ENCODE results near the gene SOCS2.
"Not testable (repeated sequence)": the region's sequence is repeated elsewhere in the genome, so short reads cannot be mapped to it uniquely, and the experiment has no call there.

SOCS2 gene, protein sequence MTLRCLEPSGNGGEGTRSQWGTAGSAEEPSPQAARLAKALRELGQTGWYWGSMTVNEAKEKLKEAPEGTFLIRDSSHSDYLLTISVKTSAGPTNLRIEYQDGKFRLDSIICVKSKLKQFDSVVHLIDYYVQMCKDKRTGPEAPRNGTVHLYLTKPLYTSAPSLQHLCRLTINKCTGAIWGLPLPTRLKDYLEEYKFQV

DNA sequence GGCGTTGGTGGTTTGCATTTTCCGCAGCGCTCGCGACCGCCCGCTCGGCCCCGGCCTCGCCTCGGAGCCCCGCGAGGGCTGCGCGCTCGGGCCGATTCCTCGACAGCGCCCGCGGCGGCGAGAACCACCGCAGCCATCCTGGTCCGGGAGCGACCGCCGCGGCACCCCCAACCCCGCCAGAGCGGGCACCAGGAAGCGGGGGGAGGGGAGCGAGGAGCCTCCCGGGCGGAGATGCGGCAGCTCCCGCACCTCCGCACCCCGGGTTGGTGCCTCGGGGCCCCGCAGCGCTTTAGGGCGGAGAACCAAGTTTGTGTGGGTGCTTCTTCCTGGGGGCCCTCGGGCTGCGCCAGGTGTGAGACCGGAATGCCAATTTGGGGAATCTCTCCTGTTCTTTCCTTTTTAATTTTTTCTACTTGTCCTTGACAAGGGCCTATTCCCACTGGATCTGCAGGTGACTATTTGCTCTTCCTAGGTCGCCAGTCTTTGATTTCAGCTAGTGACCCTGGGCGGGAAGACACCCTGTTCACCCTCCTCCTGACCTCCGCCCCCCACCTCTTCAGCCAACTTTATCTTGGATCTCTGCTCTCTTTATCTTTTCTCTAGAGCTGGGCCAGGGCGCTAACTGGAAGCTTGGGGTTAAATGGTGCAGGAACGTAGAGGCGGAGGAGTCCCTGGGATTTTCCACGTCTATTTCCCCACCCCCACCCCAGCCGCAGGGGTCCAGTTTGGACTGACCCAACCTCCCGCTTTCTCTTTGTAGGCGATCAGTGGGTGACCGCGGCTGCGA, at the start of gene SOCS2:
Gene SOCS2 (plus strand): TSS at position 751 of the 787 bp plus-strand sequence. CDS start 223 bp downstream, outside the sequence.
- DNase-seq = no peak

DNA sequence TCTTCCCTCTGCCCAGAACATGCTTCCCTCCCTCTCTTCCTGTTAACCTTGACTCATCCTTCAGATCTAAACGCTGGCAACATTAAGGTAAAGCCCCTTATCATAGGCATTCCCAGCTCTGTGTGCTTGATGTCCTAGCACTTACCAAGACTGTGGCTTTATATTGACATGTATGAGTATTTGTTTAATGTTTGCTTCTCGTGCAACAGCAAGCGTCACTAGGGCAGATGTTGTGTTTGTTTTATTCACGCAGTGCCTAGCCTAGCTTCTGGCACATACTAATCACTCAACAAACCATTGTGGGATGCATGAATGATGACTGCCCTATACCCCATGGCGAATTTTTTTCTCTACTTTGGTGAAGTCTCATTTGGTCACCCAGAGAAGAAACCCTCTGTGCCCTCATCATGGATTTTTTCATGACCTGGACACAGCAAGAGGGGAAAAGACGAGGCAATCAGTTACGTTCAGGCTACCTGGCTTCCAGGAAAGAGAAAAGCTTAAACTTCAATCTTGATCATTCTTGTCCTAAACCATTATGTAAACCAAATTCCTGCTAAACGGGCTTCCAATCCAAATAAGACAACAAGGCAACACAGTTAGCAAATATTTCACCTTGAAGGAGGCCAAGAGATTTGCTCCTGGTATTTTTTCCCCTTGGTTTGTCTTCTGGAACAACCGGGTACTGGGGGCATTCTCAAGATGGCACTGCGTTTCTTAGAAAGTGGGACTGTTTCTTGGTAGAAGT, 47.9 kb upstream of the SOCS2 start:
- no peak for DNase-seq

DNA sequence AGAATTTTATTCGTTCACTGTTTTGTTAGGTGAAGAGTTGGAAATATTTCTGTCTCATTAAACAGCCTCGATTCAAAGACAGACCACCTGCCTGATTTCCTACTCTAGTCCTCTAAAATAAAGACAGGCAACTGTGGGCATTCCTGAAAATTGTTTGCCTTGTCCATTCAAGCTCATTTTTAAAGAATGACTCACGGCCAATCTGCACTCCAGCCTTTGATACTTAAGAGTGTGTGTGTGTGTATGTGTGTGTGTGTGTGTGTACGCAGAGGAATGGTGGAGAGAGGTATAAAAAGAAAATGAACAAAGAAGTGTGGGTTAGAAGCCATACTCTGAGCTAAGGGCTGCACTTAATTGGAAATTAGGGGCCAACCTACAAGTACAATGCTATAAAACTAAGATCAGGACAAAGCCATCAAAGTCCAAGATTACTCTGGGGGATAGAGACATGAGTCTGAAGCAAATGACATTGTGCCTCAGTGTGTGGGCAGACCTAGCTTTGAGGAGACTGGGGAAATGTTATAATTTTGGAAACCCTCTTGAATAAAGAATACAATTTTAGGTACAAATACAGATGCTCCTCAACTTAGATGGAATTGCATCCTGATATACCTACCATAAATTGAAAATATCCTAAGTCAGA, 45.6 kb upstream of the SOCS2 start:
- DNase-seq = no peak

DNA sequence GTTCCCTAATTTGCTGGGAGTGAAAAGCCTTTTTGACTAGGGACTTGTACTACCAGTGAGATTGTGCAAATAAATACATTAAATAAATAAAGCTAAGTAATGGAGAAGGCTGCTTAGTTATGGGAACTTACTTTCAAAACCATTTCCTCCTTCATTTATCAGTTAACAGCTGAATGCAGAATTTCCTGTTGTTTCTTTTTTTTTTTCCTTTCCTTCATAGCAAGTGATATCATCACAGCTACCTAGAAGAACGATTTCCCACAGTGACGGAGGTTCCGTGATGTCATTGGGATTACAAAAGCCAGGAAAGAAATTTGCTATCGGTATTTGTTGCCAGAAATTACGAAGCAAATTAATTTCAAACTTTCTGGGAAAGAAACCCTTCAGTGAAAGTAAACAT, 42.1 kb upstream of the SOCS2 start:
- DNase-seq = peak in 1 of 2 donors; percentile 74

DNA sequence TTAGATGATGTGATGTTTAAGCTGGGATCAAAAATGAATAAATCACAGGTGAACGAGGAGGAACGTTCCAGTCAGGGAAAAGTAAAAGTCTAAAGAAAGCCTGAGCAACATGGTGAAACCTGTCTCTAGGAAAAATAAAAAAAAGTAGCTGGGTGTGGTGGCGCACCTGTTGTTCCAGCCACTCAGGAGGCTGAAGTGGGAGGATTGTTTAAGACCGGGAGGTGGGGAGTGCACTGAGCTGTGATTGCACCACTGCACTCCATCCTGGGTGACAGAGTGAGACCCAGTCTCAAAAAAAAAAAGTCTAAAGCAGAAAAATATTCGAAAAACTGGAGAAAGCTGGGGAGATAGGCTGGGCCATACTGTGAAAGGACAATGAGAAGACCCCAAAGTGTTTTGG, 39.2 kb upstream of the SOCS2 start:
- no peak for DNase-seq

DNA sequence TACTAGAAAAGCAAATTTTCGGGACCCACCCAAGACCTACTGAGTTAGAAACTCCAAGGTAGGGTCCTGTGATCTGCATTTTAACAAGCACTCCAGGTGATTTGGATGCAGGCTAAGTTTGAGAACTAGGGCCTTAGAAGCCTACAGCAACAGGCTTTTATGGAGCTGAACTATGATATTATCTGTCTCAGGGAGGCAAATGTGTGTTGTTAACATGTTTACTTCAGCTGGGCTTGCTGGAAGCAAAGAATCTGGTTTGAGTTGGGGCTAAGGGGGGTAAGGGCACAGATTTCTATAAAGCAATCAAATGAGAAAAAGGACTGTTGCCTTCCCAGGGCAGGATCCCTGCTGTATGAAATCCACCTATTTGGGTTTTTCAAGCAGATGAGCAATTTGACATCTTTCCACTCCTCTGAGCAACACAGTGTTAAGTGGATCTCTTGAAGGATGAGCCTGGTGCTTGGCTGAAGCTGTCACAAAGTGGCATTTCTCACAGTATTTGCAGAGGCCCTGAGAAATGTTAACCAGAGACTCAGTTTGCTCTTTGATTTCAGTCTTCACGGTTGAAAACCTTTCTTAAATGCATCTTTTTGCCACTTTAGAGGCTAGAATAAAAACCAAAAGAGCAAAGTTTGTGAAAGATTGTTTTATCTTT, 36.2 kb upstream of the SOCS2 start:
- no peak for DNase-seq

DNA sequence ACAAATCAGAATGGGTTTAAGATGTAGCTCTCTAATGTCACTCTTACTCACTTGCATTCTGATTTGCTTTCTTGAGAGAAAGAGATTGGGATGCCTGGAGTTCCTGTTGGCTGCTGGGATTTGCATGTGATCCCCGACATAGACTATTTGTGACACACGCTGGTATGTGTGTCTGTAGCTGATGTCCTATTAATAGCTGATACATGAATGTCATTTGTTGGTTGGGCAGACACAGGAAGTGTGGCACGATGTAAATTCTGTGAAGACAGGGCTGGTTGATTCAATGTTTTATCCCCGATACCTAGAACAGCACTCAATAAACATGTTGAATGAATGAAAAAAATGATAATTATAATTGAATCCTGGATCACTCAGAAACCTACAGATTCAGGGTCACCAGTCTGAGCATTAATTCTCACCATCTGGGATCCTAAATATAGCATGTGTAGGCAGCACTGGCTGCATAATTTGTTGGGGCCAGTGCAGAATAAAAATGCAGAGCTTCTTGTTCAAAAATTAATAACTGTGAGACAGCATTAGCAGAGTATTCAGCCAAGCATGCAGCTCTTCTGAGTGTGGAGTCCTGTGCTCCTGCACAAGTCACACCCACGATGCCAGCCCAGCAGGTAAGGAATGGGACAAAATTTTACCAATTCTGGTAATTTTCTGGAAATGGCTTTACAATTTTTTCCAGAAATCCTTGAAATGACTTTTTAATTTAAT, 35.5 kb upstream of the SOCS2 start:
- DNase-seq = peak in 1 of 2 donors; percentile 54

DNA sequence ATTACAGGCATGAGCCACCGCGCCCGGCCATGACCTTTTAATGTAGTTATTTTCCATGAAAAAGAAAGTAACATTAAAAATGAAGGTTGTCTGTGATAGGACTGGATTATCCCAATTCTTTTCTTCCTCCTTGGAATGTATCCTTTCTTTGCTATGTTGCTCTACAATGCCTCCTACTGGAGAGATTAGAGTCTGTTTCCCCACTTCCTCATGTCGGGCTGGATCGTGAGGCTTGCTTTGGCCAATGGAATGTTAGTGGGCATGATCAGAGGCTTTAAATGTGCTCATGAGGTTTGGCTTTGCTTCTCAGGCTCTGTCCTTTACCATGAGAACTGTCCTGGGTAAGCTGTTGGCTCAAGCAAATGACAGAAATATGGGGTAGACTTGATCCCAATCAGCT, 34.7 kb upstream of the SOCS2 start:
- no peak for DNase-seq

DNA sequence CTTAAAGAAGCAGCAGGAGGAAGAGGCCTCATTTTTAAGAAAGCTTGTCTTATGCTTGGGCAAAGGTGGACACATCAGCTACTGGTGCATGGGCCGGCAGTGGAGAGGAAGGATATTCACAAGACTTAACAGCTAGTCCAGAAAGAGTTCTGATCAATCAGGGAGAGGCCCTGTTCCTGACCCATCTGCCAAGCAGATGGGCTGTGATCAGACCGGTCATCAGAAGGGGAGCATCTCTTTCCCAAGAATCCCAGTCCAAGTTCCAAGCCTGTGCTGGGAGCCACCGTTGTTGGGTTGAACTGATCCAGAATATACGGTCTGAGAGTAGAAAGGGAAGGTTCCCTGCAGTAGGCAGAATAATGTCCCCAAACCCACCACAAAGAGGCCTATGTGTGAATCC, 32.7 kb upstream of the SOCS2 start:
- no peak for DNase-seq

DNA sequence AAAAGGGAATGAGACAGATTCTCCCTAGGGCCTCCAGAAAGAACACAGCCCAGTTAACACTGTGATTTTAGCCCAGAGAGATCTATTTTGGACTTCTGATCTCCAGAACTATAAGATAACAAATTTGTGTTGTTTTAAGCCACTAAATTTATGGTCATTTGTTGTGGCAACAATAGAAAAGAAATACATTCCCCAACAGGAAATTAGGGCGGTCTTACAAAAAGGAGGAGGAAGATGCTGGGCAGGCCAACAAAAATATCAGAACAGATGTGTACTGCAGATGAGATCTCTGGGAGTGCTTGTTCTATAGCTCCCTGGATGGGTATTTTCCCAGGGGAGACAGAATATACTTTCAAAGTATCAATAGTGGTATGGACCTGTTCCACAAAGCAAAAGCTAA, 32.0 kb upstream of the SOCS2 start:
- no peak for DNase-seq

DNA sequence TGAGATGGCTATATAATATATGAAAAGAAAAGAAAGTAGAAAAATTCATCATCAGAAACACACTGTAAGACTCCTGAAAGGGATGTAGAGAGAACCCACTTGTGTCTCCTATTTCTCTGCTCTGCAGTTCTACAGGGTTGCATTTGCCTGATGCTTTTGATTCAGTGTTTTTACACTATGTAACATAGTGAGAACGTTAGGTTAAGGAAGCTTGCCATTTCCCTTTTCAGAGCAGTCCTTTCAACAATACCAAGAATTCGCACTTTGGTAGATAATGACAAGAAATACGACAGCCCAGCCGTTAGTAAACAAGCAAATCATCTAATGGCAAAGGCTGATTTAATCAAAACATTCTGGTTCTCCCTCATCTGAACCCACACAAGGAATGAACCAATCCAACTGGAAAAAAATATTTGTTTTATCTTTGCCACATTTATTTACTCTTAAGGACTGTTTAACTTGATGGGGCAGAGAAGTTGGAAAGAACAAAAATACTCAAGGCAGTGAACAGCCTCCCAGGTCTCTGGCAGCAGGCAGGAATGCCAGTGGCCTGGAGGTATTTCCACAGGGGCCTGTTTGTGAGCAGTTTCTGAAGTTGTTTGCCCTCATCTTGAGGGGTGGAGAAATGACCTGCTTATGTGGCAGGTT, 30.8 kb upstream of the SOCS2 start:
- no peak for DNase-seq

DNA sequence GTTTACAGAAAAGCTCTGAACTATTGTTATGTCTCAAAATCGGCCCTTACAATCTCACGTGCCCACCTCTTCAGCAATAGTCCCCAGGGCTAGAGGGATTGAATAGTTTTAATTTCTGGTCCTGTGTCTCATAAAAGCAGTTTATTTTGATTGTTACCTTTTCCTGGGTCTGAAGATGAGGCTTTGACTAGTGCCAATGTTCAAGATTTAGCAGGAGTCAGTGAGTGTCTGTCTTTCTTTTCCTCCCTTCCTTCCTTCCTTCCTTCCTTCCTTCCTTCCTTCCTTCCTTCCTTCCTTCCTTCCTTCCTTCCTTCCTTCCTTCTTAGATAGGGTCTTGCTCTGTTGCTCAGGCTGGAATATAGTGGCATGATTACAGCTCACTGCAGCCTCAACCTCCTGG, 24.7 kb upstream of the SOCS2 start:
- no peak for DNase-seq

DNA sequence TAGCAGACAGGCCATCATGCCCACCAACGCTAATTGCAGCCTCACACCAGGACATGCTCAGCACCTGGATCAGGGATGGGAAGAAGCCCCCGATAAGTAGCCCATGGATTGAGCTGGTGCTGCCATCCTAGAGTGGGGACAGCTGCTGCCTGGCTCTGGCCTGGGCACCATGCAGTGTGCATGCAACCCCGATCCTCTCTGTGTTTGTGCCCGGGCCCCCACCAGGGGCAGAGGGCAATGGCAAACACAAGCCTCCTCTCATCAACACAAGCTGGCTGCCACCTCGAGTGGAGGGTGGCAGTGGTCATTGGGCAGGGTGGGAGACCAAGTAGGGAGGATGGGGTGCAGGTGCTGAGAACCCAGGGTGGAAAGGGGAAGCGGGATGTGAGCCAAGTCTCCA, 23.3 kb upstream of the SOCS2 start:
- no peak for DNase-seq

DNA sequence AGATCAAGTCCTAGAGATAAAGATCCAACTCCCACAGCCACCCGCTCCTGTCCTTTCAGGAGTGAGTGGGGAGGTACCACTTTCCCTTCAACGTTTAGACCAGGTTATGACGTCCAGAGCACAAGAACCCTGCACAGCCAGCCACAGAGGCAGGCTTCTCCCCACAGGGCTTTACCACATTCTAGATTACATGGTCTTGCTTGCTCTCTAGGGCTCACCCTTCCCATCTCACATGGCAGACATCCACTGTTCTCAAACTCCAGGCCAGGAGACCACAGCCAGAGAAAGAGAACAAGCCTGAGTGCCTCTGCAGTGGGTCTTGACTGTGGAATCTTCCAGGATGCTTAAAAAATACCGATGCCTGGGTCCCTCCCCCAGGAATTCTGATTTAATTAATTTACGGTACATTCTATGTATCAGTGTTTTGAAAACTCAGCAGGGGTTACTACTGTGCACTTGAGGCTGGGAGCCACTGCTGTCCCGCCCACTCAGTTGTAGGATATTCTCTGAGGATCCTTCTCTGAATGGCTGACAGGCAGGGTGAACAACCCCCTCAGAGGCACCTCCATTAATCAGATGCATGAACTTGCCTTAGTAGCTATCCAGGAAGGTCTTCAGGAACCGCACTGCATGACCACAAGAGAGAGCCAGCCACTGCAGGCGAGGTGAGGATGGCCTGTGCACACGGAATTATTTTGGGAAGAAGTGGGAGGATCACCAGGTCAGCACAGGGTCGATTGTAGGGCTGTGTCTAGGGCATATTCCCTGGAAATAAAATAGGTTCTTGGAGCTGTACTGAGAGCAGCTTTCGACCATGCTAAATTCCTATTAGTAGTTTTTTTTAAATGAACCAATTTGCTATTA, 21.5 kb upstream of the SOCS2 start:
- no peak for DNase-seq

DNA sequence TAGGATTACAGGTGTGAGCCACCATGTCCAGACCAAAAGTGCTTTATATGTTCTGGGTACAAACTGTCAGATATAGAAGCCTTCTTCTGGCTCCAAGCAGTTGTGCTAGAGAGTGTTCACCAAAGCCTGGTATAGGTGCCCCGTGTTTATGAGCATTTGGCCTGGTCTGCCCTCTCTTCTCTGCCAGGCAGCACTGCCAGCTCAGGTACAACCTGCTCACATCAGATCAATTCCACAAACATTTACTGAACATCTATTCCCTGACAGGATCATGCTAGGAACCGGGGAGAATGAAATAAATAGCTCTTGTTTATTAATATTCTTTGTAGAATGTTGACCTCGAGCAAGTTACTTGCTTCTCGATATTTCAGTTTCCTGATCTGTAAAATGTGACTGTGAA, 20.0 kb upstream of the SOCS2 start:
- DNase-seq = no peak

DNA sequence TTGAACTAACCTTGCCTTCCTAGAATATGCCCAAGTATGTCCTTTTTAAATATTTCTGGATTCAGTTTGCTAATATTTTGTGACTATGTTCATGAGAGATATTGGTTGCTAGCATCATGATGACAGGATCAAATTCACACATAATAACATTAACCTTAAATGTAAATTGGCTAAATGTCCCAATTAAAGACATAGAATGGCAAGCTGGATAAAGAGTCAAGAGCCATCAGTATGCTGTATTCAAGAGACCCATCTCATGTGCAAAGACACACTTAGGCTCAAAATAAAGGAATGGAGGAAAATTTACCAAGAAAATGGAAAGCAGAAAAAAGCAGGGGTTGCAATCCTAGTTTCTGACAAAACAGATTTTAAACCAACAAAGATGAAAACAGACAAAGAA, 14.6 kb upstream of the SOCS2 start:
- DNase-seq = not testable (repeated sequence)

DNA sequence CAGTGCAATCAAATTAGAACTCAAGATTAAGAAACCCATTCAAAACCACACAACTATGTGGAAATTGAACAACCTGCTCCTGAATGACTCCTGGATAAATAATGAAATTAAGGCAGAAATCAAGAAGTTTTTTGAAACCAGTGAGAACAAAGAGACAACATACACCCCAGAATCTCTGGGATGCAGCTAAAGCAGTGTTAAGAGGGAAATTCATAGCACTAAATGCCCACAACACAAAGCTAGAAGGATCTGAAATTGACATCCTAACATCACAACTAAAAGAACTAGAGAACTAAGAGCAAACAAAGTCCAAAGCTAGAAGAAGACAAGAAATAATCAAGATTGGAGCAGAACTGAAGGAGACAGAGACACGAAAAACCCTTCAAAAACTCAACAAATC, 13.8 kb upstream of the SOCS2 start:
- not testable (repeated sequence) for DNase-seq

DNA sequence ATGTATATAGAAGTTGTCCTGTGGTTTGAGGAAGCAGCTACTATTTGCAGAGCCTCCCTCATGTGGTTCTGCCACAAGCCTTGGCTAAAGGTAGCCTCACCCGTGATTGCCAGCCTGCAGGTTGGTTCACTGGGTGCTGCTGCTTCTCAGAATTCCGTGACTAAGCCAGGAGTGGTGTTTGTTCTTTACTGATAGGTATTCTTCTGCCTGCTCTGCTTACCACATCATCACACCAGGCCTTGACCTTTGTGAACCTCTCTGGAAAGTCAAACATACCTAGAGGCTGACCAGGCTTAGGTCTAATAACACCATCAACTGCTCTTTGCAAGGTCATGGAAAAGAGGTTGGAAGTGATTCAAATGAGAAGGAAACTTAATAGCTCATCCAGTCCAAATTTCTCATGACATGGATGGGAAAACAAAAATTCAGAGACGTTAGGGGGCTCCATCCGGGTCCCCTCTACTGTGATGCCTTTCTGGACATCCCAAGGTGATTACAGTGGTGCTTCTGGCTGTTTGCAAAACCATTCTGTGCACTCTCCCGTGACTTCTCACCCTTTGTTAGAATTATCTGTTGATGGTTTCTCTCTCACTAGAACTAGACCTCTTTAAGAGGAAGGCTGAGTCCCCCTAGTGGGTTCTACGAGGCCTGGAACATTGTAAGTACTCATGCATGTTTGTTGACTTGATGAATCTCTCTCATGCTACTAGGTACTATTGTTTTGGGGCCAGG, 8.5 kb upstream of the SOCS2 start:
- DNase-seq = no peak

DNA sequence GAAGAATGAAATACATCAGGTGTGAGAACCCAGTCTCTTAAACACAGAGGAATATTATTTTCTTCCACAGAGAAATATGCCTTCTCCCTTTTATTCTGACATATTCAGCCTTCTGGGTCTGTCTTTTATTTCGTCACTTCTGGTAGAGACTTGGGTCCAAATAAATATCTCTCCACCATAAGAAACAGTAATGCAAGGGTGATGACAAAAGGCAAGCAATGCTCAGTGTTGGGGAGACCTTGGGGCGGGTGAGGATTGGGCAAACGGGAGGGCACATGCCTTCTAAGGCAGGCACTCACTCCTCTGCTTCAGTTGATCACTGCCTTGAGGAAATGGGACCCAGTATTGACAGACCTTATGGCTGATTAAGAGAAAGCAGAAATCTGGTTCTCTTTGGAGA, 6.7 kb upstream of the SOCS2 start:
- no peak for DNase-seq

DNA sequence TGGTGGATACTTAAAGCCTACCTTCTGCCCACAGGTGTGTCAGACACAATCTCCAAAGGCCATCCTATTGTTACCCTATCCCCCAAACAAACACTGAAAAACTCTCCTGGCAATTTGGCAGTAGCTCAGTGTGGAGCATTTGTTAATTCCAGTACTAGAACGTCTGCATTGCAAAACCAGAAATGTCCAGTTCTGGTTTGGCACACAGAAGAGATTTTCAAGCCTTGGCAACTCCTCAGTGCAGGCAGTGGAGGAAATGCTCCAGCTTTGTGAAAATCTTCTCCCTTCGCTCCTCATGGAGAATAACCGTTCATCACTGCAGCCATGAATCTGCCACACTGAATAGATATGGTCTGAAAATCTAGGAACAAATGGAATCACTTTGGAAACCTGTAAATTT, 5.3 kb upstream of the SOCS2 start:
- DNase-seq = no peak

Measured in bone marrow (tissue), 2 donors.